HG03558 (cell line): ENCODE results near the gene YKT6.
A peak's percentile ranks its signal among the peaks of the same experiment; 100 is the strongest.

ENCODE experiments used
- ATAC-seq: cut with Tn5 transposase; IDR thresholded peaks from one replicate; pipeline ENCODE4 v1.9.1; 2021; ENCODE audit warnings: moderate number of reproducible peaks; ENCODE audit not compliant: unreplicated experiment; ENCODE audit errors: extremely low read depth

Gene YKT6

GRCh38 chr7:44249639-44250234 is 49.0 kb downstream of the YKT6 start:
- no peak for ATAC-seq

GRCh38 chr7:44251269-44251668 is 50.5 kb downstream of the YKT6 start:
- ATAC-seq: no peak

GRCh38 chr7:44251881-44252280 is 51.1 kb downstream of the YKT6 start:
- no peak for ATAC-seq

- ATAC-seq: no peak
Measured at GRCh38 chr7:44256459-44256858, 55.7 kb downstream of the YKT6 start.

- ATAC-seq: no peak
Measured at GRCh38 chr7:44257213-44257612, 56.4 kb downstream of the YKT6 start.

- ATAC-seq: peak; percentile 81
Measured at GRCh38 chr7:44257618-44258422, 57.0 kb downstream of the YKT6 start.

GRCh38 chr7:44258423-44258760 is 57.6 kb downstream of the YKT6 start:
- ATAC-seq: no peak

GRCh38 chr7:44258865-44259546 is 58.2 kb downstream of the YKT6 start:
- no peak for ATAC-seq

- ATAC-seq: no peak
Measured at GRCh38 chr7:44259547-44260457, 59.0 kb downstream of the YKT6 start.

GRCh38 chr7:44261240-44261639 is 60.5 kb downstream of the YKT6 start:
- ATAC-seq: no peak

GRCh38 chr7:44262031-44262430 is 61.3 kb downstream of the YKT6 start:
- no peak for ATAC-seq

- no peak for ATAC-seq
Measured at GRCh38 chr7:44263326-44264082, 62.7 kb downstream of the YKT6 start.
